Bronchial epithelial cell (primary cell): ENCODE data around the gene COCH. TPM values are rescaled to one million over a fixed set of nuclear protein-coding genes. Genes with fewer than 3 reads are reported as not detected.

Experiments
- DNase-seq: peaks from one replicate; pipeline ENCODE4 v3.0.0-alpha.2; 2010; ENCODE audit warnings: low read depth
- FAIRE-seq: peaks from 2 replicates; lab custom pipeline; 2011; peaks lifted over from hg19 to GRCh38; lab: Jason Lieb, UNC
- H3K27me3 ChIP-seq: 2 replicates; pipeline ENCODE4 v1.5.1; 2011; ENCODE audit warnings: low read length; ENCODE audit not compliant: control insufficient read depth, insufficient read depth
- H3K36me3 ChIP-seq: 2 replicates; pipeline ENCODE4 v1.5.1; 2011; ENCODE audit warnings: low read length; ENCODE audit not compliant: control insufficient read depth, insufficient read depth
- H3K4me3 ChIP-seq: 2 replicates; pipeline ENCODE4 v1.5.1; 2011; ENCODE audit warnings: mild to moderate bottlenecking, low read depth, low read length, control low read depth
- CTCF ChIP-seq: IDR thresholded peaks from 2 replicates; pipeline ENCODE4 v1.5.1; 2011; ENCODE audit warnings: mild to moderate bottlenecking, moderate library complexity, low read length, control low read depth, inconsistent platforms; ENCODE audit not compliant: insufficient read depth, severe bottlenecking
- total RNA-seq: library from RNA; depleted of rRNA; stranded (reverse); fragments of >200 nt; gene quantifications from 2 replicates; pipeline ENCODE4 v1.2.1, GENCODE V29; 2014

The COCH gene
- total RNA-seq, 1 donor from 2014 or later, result 0.26 TPM

GRCh38 chr14:30876692-30877091 lies 2.3 kb downstream of the COCH start:
- FAIRE-seq (no peak), DNase-seq (no peak)
- no peak for TF ChIP-seq CTCF
- peaks cover 26% of the 10 kb centered on the region for H3K27me3 ChIP-seq
- H3K36me3 ChIP-seq, result no peaks in the 10 kb centered on the region
- H3K4me3 ChIP-seq, result no peak overlapping the region

GRCh38 chr14:30882431-30882830 lies 8.1 kb downstream of the COCH start:
- no peak overlapping the region for H3K4me3 ChIP-seq
- DNase-seq (peak; percentile 19), FAIRE-seq (no peak)
- no peaks in the 10 kb centered on the region for H3K36me3 ChIP-seq
- H3K27me3 ChIP-seq, result no peaks in the 10 kb centered on the region
- TF ChIP-seq CTCF, result no peak

GRCh38 chr14:30883508-30884294 lies 9.3 kb downstream of the COCH start:
- Histone ChIP-seq H3K4me3 (no peak overlapping the region), H3K36me3 (no peaks in the 10 kb centered on the region), H3K27me3 (no peaks in the 10 kb centered on the region)
- TF ChIP-seq CTCF, result no peak
- no peak for FAIRE-seq
- DNase-seq, result no peak

GRCh38 chr14:30884901-30885300 lies 10.5 kb downstream of the COCH start:
- FAIRE-seq (no peak), DNase-seq (no peak)
- H3K36me3 ChIP-seq, result no peaks in the 10 kb centered on the region
- H3K27me3 ChIP-seq, result no peaks in the 10 kb centered on the region
- no peak overlapping the region for H3K4me3 ChIP-seq
- no peak for TF ChIP-seq CTCF

- DNase-seq (no peak), FAIRE-seq (no peak)
- no peak for TF ChIP-seq CTCF
- no peaks in the 10 kb centered on the region for H3K27me3 ChIP-seq
- no peaks in the 10 kb centered on the region for H3K36me3 ChIP-seq
- no peak overlapping the region for H3K4me3 ChIP-seq
Observed at GRCh38 chr14:30885840-30886740, 11.7 kb downstream of the COCH start.
